ENCODE measurements around the gene ADAMTS5.

DNA sequence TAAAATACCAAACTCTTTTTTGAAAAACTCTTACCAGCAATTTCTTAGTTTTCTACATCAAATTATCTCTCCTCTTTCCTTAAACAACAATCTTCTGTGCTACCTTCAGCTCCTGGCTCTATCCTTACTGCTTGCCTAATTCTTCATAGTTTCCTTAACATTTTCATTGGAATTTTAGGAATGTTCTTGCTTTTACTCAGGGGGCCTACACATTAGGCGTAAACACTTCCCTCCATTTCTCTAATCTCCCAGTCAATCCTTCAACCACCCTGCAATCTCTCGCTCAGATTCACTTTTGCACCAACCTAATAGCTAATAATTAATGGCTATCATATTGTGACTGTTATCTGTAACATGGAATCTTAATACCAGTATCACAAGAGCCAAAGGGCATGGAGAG lies 50.1 kb downstream of the ADAMTS5 start:
- TF ChIP-seq, protein P1, sequence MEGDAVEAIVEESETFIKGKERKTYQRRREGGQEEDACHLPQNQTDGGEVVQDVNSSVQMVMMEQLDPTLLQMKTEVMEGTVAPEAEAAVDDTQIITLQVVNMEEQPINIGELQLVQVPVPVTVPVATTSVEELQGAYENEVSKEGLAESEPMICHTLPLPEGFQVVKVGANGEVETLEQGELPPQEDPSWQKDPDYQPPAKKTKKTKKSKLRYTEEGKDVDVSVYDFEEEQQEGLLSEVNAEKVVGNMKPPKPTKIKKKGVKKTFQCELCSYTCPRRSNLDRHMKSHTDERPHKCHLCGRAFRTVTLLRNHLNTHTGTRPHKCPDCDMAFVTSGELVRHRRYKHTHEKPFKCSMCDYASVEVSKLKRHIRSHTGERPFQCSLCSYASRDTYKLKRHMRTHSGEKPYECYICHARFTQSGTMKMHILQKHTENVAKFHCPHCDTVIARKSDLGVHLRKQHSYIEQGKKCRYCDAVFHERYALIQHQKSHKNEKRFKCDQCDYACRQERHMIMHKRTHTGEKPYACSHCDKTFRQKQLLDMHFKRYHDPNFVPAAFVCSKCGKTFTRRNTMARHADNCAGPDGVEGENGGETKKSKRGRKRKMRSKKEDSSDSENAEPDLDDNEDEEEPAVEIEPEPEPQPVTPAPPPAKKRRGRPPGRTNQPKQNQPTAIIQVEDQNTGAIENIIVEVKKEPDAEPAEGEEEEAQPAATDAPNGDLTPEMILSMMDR (conservative IDR thresholded peaks at IDR 0.05 in 1 of 2, IDR thresholded peaks at IDR 0.05 in 1 of 2; ENCODE audit: extremely low read depth in 1 of 2, insufficient read depth in 1 of 2, low read depth in 1 of 2, low read length in 2 of 2), result no peak
- no peak for TF ChIP-seq EZH2 (IDR thresholded peaks at IDR 0.05; ENCODE audit: borderline replicate concordance, low read length)
